Trophoblast cell (in vitro differentiated cells and primary cell): ENCODE data around the gene TCN1.

Source experiments
- DNase-seq, 2 donors: peaks; one replicate each; pipeline ENCODE4 v3.0.0-alpha.2; 2016
- H2AFZ ChIP-seq: 2 replicates; pipeline ENCODE4 v1.6.1; 2013; ENCODE audit warnings: low read length, moderate library complexity, mild to moderate bottlenecking; ENCODE audit not compliant: insufficient read depth, poor library complexity
- H2AK5ac ChIP-seq: 2 replicates; pipeline ENCODE4 v1.6.1; 2013; ENCODE audit warnings: mild to moderate bottlenecking, low read length
- H2BK120ac ChIP-seq: 2 replicates; pipeline ENCODE4 v1.6.1; 2013; ENCODE audit warnings: low read length, mild to moderate bottlenecking, moderate library complexity; ENCODE audit not compliant: insufficient read depth, poor library complexity
- H2BK12ac ChIP-seq: 2 replicates; pipeline ENCODE4 v1.6.1; 2013; ENCODE audit warnings: mild to moderate bottlenecking, low read length, moderate library complexity
- H2BK5ac ChIP-seq: 2 replicates; pipeline ENCODE4 v1.6.1; 2013; ENCODE audit warnings: low read length, low read depth, moderate library complexity, mild to moderate bottlenecking; ENCODE audit not compliant: poor library complexity
- H3K14ac ChIP-seq: 2 replicates; pipeline ENCODE4 v1.6.1; 2013; ENCODE audit warnings: mild to moderate bottlenecking, low read length
- H3K18ac ChIP-seq: 2 replicates; pipeline ENCODE4 v1.6.1; 2013; ENCODE audit warnings: mild to moderate bottlenecking, low read length
- H3K23ac ChIP-seq: 2 replicates; pipeline ENCODE4 v1.6.1; 2013; ENCODE audit warnings: low read length
- H3K27ac ChIP-seq: 2 replicates; pipeline ENCODE4 v1.5.1; 2013; ENCODE audit warnings: low read depth, mild to moderate bottlenecking, inconsistent platforms, low read length, moderate library complexity
- H3K27me3 ChIP-seq: 2 replicates; pipeline ENCODE4 v1.6.1; 2013; ENCODE audit warnings: inconsistent platforms, mild to moderate bottlenecking, low read length, moderate library complexity; ENCODE audit not compliant: insufficient read depth
- H3K36me3 ChIP-seq, 2 experiments: 1 replicate in 1 of 2; 2 replicates in 1 of 2; pipeline ENCODE4 v1.6.1; 2013; ENCODE audit warnings: low read length in 2 of 2, mild to moderate bottlenecking in 2 of 2, moderate library complexity in 1 of 2; ENCODE audit not compliant: insufficient read depth in 2 of 2, control insufficient read depth in 1 of 2
- H3K4ac ChIP-seq: 2 replicates; pipeline ENCODE4 v1.6.1; 2013; ENCODE audit warnings: low read depth, mild to moderate bottlenecking, low read length, moderate library complexity
- H3K4me1 ChIP-seq, 2 experiments: 1 replicate in 1 of 2; 2 replicates in 1 of 2; pipeline ENCODE4 v1.6.1; 2013; ENCODE audit warnings: low read length in 2 of 2, mild to moderate bottlenecking in 2 of 2, moderate library complexity in 1 of 2; ENCODE audit not compliant: insufficient read depth in 2 of 2, control insufficient read depth in 1 of 2
- H3K4me2 ChIP-seq: 2 replicates; pipeline ENCODE4 v1.6.1; 2013; ENCODE audit warnings: inconsistent platforms, mild to moderate bottlenecking, low read length, moderate library complexity
- H3K4me3 ChIP-seq: 2 replicates; pipeline ENCODE4 v1.5.1; 2013; ENCODE audit warnings: mild to moderate bottlenecking, low read depth, low read length, inconsistent platforms
- H3K79me1 ChIP-seq: one replicate; pipeline ENCODE4 v1.6.1; 2013; ENCODE audit warnings: low read length
- H3K79me2 ChIP-seq: 2 replicates; pipeline ENCODE4 v1.6.1; 2013; ENCODE audit warnings: low read length, mild to moderate bottlenecking; ENCODE audit not compliant: control insufficient read depth, insufficient read depth, poor library complexity
- H3K9ac ChIP-seq: 2 replicates; pipeline ENCODE4 v1.6.1; 2013; ENCODE audit warnings: mild to moderate bottlenecking, low read length
- H3K9me3 ChIP-seq: 2 replicates; pipeline ENCODE4 v1.6.1; 2013; ENCODE audit warnings: low read depth, mild to moderate bottlenecking, control low read depth, inconsistent platforms, low read length; ENCODE audit not compliant: insufficient read depth
- H4K12ac ChIP-seq: 2 replicates; pipeline ENCODE4 v1.6.1; 2013; ENCODE audit warnings: low read depth, mild to moderate bottlenecking, low read length, moderate library complexity
- H4K8ac ChIP-seq: 2 replicates; pipeline ENCODE4 v1.6.1; 2013; ENCODE audit warnings: low read depth, mild to moderate bottlenecking, low read length, moderate library complexity
- H4K91ac ChIP-seq: one replicate; pipeline ENCODE4 v1.6.1; 2013; ENCODE audit warnings: low read depth, mild to moderate bottlenecking, low read length, moderate library complexity
- WGBS: extraction: QIAGEN DNeasy Blood & Tissue Kit; methylation state at CpG from one replicate; pipeline ENCODE4 v1.1.7; 2013; ENCODE audit warnings: missing lambda C conversion rate; ENCODE audit not compliant: insufficient read length, insufficient coverage; ENCODE audit errors: extremely low coverage; 5-methylcytosine and 5-hydroxymethylcytosine counted together

Gene TCN1

DNA sequence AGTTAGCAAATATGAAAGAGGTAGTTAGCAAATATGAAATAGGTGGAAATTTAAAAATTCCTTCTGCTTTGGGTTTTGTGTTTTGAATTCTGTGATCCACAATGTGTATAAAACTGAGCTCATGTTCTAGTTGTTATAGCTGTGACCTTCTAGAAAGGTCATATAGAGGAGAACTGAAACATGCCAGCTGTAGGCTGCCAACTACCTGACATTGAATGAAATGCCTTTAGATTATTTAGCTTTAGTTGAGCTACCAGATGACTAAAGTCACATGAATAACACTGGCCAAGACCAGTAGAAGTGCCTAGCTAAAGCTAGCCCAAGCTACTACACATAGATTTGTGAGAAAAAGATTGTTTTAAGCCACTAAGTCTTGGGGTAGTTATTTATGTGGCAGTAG lies 5.8 kb upstream of the TCN1 start:
- Histone ChIP-seq H3K79me2 (no peaks in the 10 kb centered on the region), H3K79me1 (no peaks in the 10 kb centered on the region), H2AK5ac (no peak overlapping the region), H2BK120ac (no peak overlapping the region), H3K14ac (no peak overlapping the region), H4K91ac (no peak overlapping the region), H2BK12ac (no peak overlapping the region), H3K4me3 (no peak overlapping the region), H3K4ac (no peak overlapping the region), H3K4me2 (no peak overlapping the region), H3K18ac (no peak overlapping the region), H3K4me1 (no peaks in the 10 kb centered on the region), H3K9ac (no peak overlapping the region), H4K12ac (no peak overlapping the region), H3K27me3 (no peaks in the 10 kb centered on the region), H3K23ac (no peak overlapping the region), H3K36me3 (no peaks in the 10 kb centered on the region), H3K9me3 (no peaks in the 10 kb centered on the region), H2AFZ (no peak overlapping the region), H3K27ac (no peak overlapping the region), H2BK5ac (no peak overlapping the region), H4K8ac (no peak overlapping the region)
- DNase-seq: no peak

DNA sequence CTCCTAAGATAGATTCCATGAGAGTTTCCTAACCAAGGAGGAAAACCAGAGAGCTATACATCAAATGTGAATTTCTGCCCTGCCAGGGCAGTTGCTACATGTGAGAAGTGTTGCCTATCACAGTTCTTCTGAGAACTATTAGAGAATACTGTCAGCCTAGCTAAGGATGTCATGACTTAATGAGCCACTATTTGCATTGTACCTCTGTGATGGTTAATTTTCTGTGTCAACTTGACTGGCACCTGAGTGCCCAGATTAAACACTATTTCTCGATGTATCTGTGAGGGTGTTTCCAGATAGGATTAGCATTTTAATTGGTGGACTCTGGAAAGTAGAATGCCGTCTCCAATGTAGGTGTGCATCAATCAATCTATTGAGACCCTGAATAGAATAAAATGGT lies 1.7 kb upstream of the TCN1 start:
- WGBS: no CpG with 5 or more reads among the region's 2 CpGs
- H2BK120ac ChIP-seq: no peak overlapping the region
- H3K4me3 ChIP-seq: no peak overlapping the region
- no peak overlapping the region for H4K8ac ChIP-seq
- no peaks in the 10 kb centered on the region for H3K4me1 ChIP-seq
- H3K18ac ChIP-seq: no peak overlapping the region
- H3K9me3 ChIP-seq: no peaks in the 10 kb centered on the region
- H3K79me1 ChIP-seq: no peaks in the 10 kb centered on the region
- no peak overlapping the region for H2AFZ ChIP-seq
- H3K27ac ChIP-seq: no peak overlapping the region
- no peak overlapping the region for H3K14ac ChIP-seq
- no peak overlapping the region for H2BK5ac ChIP-seq
- no peak overlapping the region for H4K12ac ChIP-seq
- no peak overlapping the region for H3K23ac ChIP-seq
- DNase-seq: no peak
- H3K4ac ChIP-seq: no peak overlapping the region
- H3K36me3 ChIP-seq: no peaks in the 10 kb centered on the region
- no peak overlapping the region for H2AK5ac ChIP-seq
- H2BK12ac ChIP-seq: no peak overlapping the region
- no peak overlapping the region for H3K9ac ChIP-seq
- H3K27me3 ChIP-seq: no peaks in the 10 kb centered on the region
- no peaks in the 10 kb centered on the region for H3K79me2 ChIP-seq
- no peak overlapping the region for H4K91ac ChIP-seq
- H3K4me2 ChIP-seq: no peak overlapping the region

DNA sequence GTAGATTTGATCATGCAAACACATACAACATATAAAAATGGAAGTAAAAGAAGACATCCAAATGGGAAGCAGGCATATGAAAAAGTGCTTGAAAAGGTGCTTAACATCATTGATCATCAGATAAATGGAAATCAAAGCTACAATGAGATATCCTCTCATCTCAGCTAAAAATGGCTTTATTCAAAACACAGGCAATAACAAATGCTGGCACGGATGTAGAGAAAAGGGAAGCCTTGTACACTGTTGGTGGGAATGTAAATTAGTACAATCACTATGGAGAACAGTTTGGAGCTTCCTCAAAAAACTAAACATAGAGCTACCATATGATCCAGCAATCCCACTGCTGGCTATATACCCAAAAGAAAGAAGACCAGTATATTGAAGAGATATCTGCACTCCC lies 549 bp upstream of the TCN1 start:
- Histone ChIP-seq H3K79me2 (no peaks in the 10 kb centered on the region), H3K18ac (no peak overlapping the region), H4K12ac (no peak overlapping the region), H3K27ac (no peak overlapping the region), H2BK120ac (no peak overlapping the region), H3K79me1 (no peaks in the 10 kb centered on the region), H3K27me3 (no peaks in the 10 kb centered on the region), H3K23ac (no peak overlapping the region), H3K9ac (no peak overlapping the region), H3K4ac (no peak overlapping the region), H2BK5ac (no peak overlapping the region), H3K4me3 (no peak overlapping the region), H3K36me3 (no peaks in the 10 kb centered on the region), H2AK5ac (no peak overlapping the region), H3K4me1 (no peaks in the 10 kb centered on the region), H2BK12ac (no peak overlapping the region), H3K9me3 (no peaks in the 10 kb centered on the region), H4K91ac (no peak overlapping the region), H3K14ac (no peak overlapping the region), H2AFZ (no peak overlapping the region), H4K8ac (no peak overlapping the region), H3K4me2 (no peak overlapping the region)
- DNase-seq: no peak
- no CpG with 5 or more reads among the region's 1 CpG for WGBS

DNA sequence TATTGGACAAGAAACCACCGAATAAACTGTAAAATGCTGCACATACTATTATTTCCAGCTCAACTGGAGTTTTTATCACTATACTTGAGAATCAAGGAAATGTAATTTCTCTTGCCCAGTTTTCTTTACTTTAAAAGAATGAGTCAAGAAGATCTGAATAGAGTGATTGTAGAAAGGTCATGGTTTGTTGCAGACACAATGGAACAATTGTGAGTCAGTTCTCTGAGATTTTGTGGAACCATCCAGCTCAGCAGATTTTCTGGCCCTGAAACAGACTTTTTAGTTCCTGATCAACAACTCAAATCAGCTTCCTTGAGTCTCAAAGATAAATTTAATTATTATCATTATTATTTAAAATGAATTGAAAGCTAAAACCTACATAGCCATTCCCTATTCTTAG lies 1.3 kb downstream of the TCN1 start:
- Histone ChIP-seq H3K14ac (no peak overlapping the region), H3K4me2 (no peak overlapping the region), H2BK12ac (no peak overlapping the region), H3K79me2 (no peaks in the 10 kb centered on the region), H3K27me3 (no peaks in the 10 kb centered on the region), H2BK5ac (no peak overlapping the region), H4K8ac (no peak overlapping the region), H3K18ac (no peak overlapping the region), H3K79me1 (no peaks in the 10 kb centered on the region), H3K4ac (no peak overlapping the region), H3K36me3 (no peaks in the 10 kb centered on the region), H3K4me3 (no peak overlapping the region), H3K4me1 (no peaks in the 10 kb centered on the region), H2AK5ac (no peak overlapping the region), H3K9ac (no peak overlapping the region), H2BK120ac (no peak overlapping the region), H2AFZ (no peak overlapping the region), H3K27ac (no peak overlapping the region), H3K23ac (no peak overlapping the region), H4K12ac (no peak overlapping the region), H4K91ac (no peak overlapping the region), H3K9me3 (no peaks in the 10 kb centered on the region)
- no peak for DNase-seq
- no CpG with 5 or more reads among the region's 1 CpG for WGBS

DNA sequence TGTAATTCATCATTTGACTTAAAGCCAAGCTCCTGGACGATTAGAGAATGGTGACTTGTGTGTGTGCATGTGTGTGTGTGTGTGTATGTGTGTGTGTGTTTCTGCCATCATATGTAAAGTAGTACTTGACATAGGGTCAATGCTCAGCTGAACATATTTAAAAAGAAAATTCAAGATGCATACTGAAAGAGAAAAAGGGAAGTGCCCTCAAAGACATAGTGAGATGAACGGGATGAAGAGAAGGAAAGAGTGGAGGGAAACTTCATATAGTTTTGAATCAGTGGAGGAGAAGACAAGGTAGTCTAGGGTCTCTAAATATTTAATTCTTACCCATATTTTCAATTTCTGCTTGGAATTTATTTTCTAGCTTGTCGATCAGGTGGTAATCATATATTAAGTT lies 4.0 kb downstream of the TCN1 start:
- Histone ChIP-seq H3K79me2 (no peaks in the 10 kb centered on the region), H3K4me3 (no peak overlapping the region), H2BK120ac (no peak overlapping the region), H3K27me3 (no peaks in the 10 kb centered on the region), H3K36me3 (no peaks in the 10 kb centered on the region), H4K8ac (no peak overlapping the region), H3K27ac (no peak overlapping the region), H3K4ac (no peak overlapping the region), H2BK12ac (no peak overlapping the region), H4K91ac (no peak overlapping the region), H3K4me1 (peaks cover 3% of the 10 kb centered on the region in 2 experiments), H3K14ac (no peak overlapping the region), H2AFZ (no peak overlapping the region), H2AK5ac (no peak overlapping the region), H3K23ac (no peak overlapping the region), H3K18ac (no peak overlapping the region), H4K12ac (no peak overlapping the region), H3K79me1 (no peaks in the 10 kb centered on the region), H2BK5ac (no peak overlapping the region), H3K4me2 (no peak overlapping the region), H3K9ac (no peak overlapping the region), H3K9me3 (no peaks in the 10 kb centered on the region)
- DNase-seq: no peak
- no CpG with 5 or more reads among the region's 3 CpGs for WGBS
